Ovary (tissue), 3 donors: ENCODE results near the gene MCM5.

Experiments used
- CTCF ChIP-seq, 3 donors: fragments of 450-650 bp in 2 of 3; fragments of 200-600 bp in 1 of 3; IDR thresholded peaks; one replicate each; pipeline versions ENCODE4 v1.5.1 to v1.8.0; 2016 to 2022; ENCODE audit warnings: antibody characterized with exemption in 3 of 3, mild to moderate bottlenecking in 1 of 3
- EP300 ChIP-seq: sonication (generic); formaldehyde crosslinking; IDR thresholded peaks from one replicate; pipeline ENCODE4 v1.6.1; 2017; ENCODE audit warnings: antibody characterized with exemption
- POLR2A ChIP-seq: fragments of 450-650 bp; IDR thresholded peaks from one replicate; pipeline ENCODE4 v1.6.1; 2017; ENCODE audit warnings: antibody characterized with exemption, mild to moderate bottlenecking, moderate library complexity
- donor health status: DM: no; HTN: no; CAD: no.

GRCh38 chr22:35441489-35442100 lies 41.7 kb downstream of the MCM5 start:
- no peak for TF ChIP-seq CTCF (IDR thresholded peaks at IDR 0.05)
- no peak for TF ChIP-seq POLR2A
- no peak for TF ChIP-seq EP300
